Neural cell (in vitro differentiated cells): Measurements from ENCODE around the gene ATAD2B. TPM values are rescaled to one million over a fixed set of nuclear protein-coding genes. Genes with fewer than 3 reads are reported as not detected.

ENCODE experiments used
- H2AFZ ChIP-seq: fragments of 200-600, 300-800 bp; sonication (generic), shearing (Covaris generic); 2 replicates; pipeline ENCODE4 v1.6.0; 2014; ENCODE audit warnings: low read depth, mild to moderate bottlenecking, antibody characterized with exemption, low read length, moderate library complexity
- H3F3A ChIP-seq: fragments of 200-600 bp; shearing (Covaris generic); 2 replicates; pipeline ENCODE4 v1.6.1; 2016; ENCODE audit warnings: mild to moderate bottlenecking, moderate library complexity, mixed read lengths, antibody characterized with exemption, low read length; ENCODE audit not compliant: insufficient read depth, poor library complexity, severe bottlenecking
- H3K27ac ChIP-seq: fragments of 200-600, 300-800 bp; sonication (generic), shearing (Covaris generic); 2 replicates; pipeline ENCODE4 v1.5.1; 2014; ENCODE audit warnings: mild to moderate bottlenecking, low read length, moderate library complexity
- H3K27me3 ChIP-seq: fragments of 300-800, 200-600 bp; sonication (generic), shearing (Covaris generic); 2 replicates; pipeline ENCODE4 v1.6.0; 2014; ENCODE audit warnings: mild to moderate bottlenecking, low read depth, low read length, moderate library complexity; ENCODE audit not compliant: insufficient read depth
- H3K36me3 ChIP-seq: fragments of 300-800, 200-600 bp; sonication (generic), shearing (Covaris generic); 2 replicates; pipeline ENCODE4 v1.5.1; 2014; ENCODE audit warnings: mild to moderate bottlenecking, antibody characterized with exemption, low read length, moderate library complexity; ENCODE audit not compliant: insufficient read depth
- H3K4me2 ChIP-seq: fragments of 300-800, 200-600 bp; sonication (generic), shearing (Covaris generic); 2 replicates; pipeline ENCODE4 v1.6.0; 2014; ENCODE audit warnings: mild to moderate bottlenecking, low read length
- H3K4me3 ChIP-seq: fragments of 300-800, 200-600 bp; sonication (generic), shearing (Covaris generic); 2 replicates; pipeline ENCODE4 v1.5.1; 2014; ENCODE audit warnings: mild to moderate bottlenecking, low read length, moderate library complexity
- H3K79me2 ChIP-seq: fragments of 200-600 bp; shearing (Covaris generic); replicated peaks from 2 replicates; pipeline ENCODE4 v1.6.0; 2014; ENCODE audit warnings: mild to moderate bottlenecking, low read length, moderate library complexity; ENCODE audit not compliant: insufficient read depth
- H3K9ac ChIP-seq: fragments of 300-800, 200-600 bp; sonication (generic), shearing (Covaris generic); 2 replicates; pipeline ENCODE4 v1.6.1; 2016; ENCODE audit warnings: mild to moderate bottlenecking, low read length, mixed read lengths
- H3K9me2 ChIP-seq: fragments of 200-600 bp; shearing (Covaris generic); 2 replicates; pipeline ENCODE4 v1.6.1; 2016; ENCODE audit warnings: mild to moderate bottlenecking, low read length, mixed read lengths; ENCODE audit not compliant: insufficient read depth
- H3K9me3 ChIP-seq: fragments of 200-600, 300-800 bp; sonication (generic), shearing (Covaris generic); 2 replicates; pipeline ENCODE4 v1.6.1; 2016; ENCODE audit warnings: mild to moderate bottlenecking, mixed run types, low read length, moderate library complexity, mixed read lengths
- H4K20me1 ChIP-seq: fragments of 200-600 bp; shearing (Covaris generic); 2 replicates; pipeline ENCODE4 v1.6.1; 2016; ENCODE audit warnings: mild to moderate bottlenecking, mixed run types; ENCODE audit not compliant: insufficient read depth
- CTCF ChIP-seq: fragments of 450-650 bp; IDR thresholded peaks from 2 replicates; pipeline ENCODE4 v1.5.1; 2014; ENCODE audit warnings: antibody characterized with exemption, mild to moderate bottlenecking, moderate library complexity; ENCODE audit not compliant: poor library complexity, severe bottlenecking
- EP300 ChIP-seq: fragments of 450-650 bp; conservative IDR thresholded peaks from 2 replicates; pipeline ENCODE4 v1.6.1; 2014; ENCODE audit warnings: antibody characterized with exemption, mild to moderate bottlenecking, moderate library complexity; ENCODE audit not compliant: poor library complexity, severe bottlenecking
- EZH2 ChIP-seq: fragments of 200-600, 300-800 bp; shearing (Covaris generic), sonication (generic); IDR thresholded peaks from 2 replicates; pipeline ENCODE4 v1.6.1; 2014; ENCODE audit warnings: antibody characterized with exemption, low read length, borderline replicate concordance, mild to moderate bottlenecking; ENCODE audit not compliant: insufficient read depth, poor library complexity, severe bottlenecking
- MXI1 ChIP-seq: fragments of 450-650 bp; conservative IDR thresholded peaks from 2 replicates; pipeline ENCODE4 v1.6.1; 2014; ENCODE audit warnings: antibody characterized with exemption, mild to moderate bottlenecking; ENCODE audit not compliant: poor library complexity, severe bottlenecking
- POLR2AphosphoS5 ChIP-seq: IDR thresholded peaks from 2 replicates; pipeline ENCODE4 v1.6.1; 2012
- RAD21 ChIP-seq: fragments of 450-650 bp; conservative IDR thresholded peaks from 2 replicates; pipeline ENCODE4 v1.6.1; 2014; ENCODE audit warnings: antibody characterized with exemption, mild to moderate bottlenecking, moderate library complexity
- REST ChIP-seq: IDR thresholded peaks from 2 replicates; pipeline ENCODE4 v1.6.1; 2012; ENCODE audit warnings: borderline replicate concordance
- SMC3 ChIP-seq: fragments of 450-650 bp; conservative IDR thresholded peaks from 2 replicates; pipeline ENCODE4 v1.6.1; 2014; ENCODE audit warnings: antibody characterized with exemption, mild to moderate bottlenecking, moderate library complexity; ENCODE audit not compliant: poor library complexity
- TAF1 ChIP-seq: IDR thresholded peaks from 2 replicates; pipeline ENCODE4 v1.6.1; 2012; ENCODE audit warnings: low read depth
- polyA plus RNA-seq: library from polyadenylated mRNA; depleted of rRNA; stranded (reverse); fragments of >200 nt; gene quantifications from 2 replicates; pipeline ENCODE4 v1.2.3, GENCODE V29; 2014

ATAD2B gene
- polyA plus RNA-seq, 1 donor from 2014 or later = 37.6 TPM

GRCh38 chr2:23827287-23827686 is 99.6 kb downstream of the ATAD2B start:
- Histone ChIP-seq H2AFZ (no peak overlapping the region), H3K4me2 (no peak overlapping the region)
- TF ChIP-seq EZH2 (no peak), POLR2AphosphoS5 (no peak), RAD21 (no peak)

GRCh38 chr2:23826771-23827170 is 100.2 kb downstream of the ATAD2B start:
- H3K4me2 ChIP-seq = no peak overlapping the region
- no peaks in the 10 kb centered on the region for H3K36me3 ChIP-seq
- H3F3A ChIP-seq = no peaks in the 10 kb centered on the region
- no peak overlapping the region for H3K27ac ChIP-seq
- no peaks in the 10 kb centered on the region for H3K9me3 ChIP-seq
- TF ChIP-seq EP300 (no peak), SMC3 (no peak), RAD21 (no peak), POLR2AphosphoS5 (no peak), TAF1 (no peak), CTCF (no peak), MXI1 (no peak), REST (no peak), EZH2 (no peak)
- H3K9me2 ChIP-seq = no peaks in the 10 kb centered on the region
- H3K9ac ChIP-seq = no peak overlapping the region
- H3K27me3 ChIP-seq = no peaks in the 10 kb centered on the region
- no peak overlapping the region for H3K4me3 ChIP-seq
- no peaks in the 10 kb centered on the region for H3K79me2 ChIP-seq
- H4K20me1 ChIP-seq = no peaks in the 10 kb centered on the region
- H2AFZ ChIP-seq = no peak overlapping the region

More at GRCh38 chr2:23827287-23827686, 99.6 kb downstream of the ATAD2B start:
- H3K4me3 ChIP-seq = no peak overlapping the region
- no peak overlapping the region for H3K27ac ChIP-seq
- no peak overlapping the region for H3K9ac ChIP-seq
- no peaks in the 10 kb centered on the region for H3K9me2 ChIP-seq
- no peaks in the 10 kb centered on the region for H3K27me3 ChIP-seq
- H3F3A ChIP-seq = no peaks in the 10 kb centered on the region
- H3K79me2 ChIP-seq = no peaks in the 10 kb centered on the region
- H4K20me1 ChIP-seq = no peaks in the 10 kb centered on the region
- H3K9me3 ChIP-seq = no peaks in the 10 kb centered on the region
- H3K36me3 ChIP-seq = no peaks in the 10 kb centered on the region

GRCh38 chr2:23826040-23826439 is 100.9 kb downstream of the ATAD2B start:
- Histone ChIP-seq H3K36me3 (no peaks in the 10 kb centered on the region), H4K20me1 (no peaks in the 10 kb centered on the region), H3K9ac (no peak overlapping the region), H2AFZ (no peak overlapping the region), H3K27ac (no peak overlapping the region), H3K79me2 (no peaks in the 10 kb centered on the region), H3K4me2 (no peak overlapping the region), H3K9me2 (no peaks in the 10 kb centered on the region), H3K27me3 (no peaks in the 10 kb centered on the region), H3F3A (no peaks in the 10 kb centered on the region), H3K4me3 (no peak overlapping the region), H3K9me3 (no peaks in the 10 kb centered on the region)
- no peak for TF ChIP-seq CTCF
- TF ChIP-seq TAF1 = no peak
